Astrocyte of the cerebellum (primary cell): ENCODE measurements around the gene SPATA13.

Source experiments
- DNase-seq: peaks from one replicate; pipeline ENCODE4 v3.0.0-alpha.2; 2011; ENCODE audit warnings: low read depth
- H3K4me3 ChIP-seq: 2 replicates; pipeline ENCODE4 v1.5.1; 2011; ENCODE audit warnings: mild to moderate bottlenecking, low read depth, low read length, moderate library complexity
- in situ Hi-C: cut with HindIII; loops from 2 replicates; pipeline ENCODE4 v1.10.0; 2017; ENCODE audit warnings: low sequenced_read_pairs
- TF ChIP-seq, protein P1 (sequence below): IDR thresholded peaks from 2 replicates; pipeline ENCODE4 v1.5.1; 2012; ENCODE audit warnings: low read length, low read depth, moderate library complexity, mild to moderate bottlenecking; ENCODE audit errors: missing control alignments

Gene SPATA13

DNA sequence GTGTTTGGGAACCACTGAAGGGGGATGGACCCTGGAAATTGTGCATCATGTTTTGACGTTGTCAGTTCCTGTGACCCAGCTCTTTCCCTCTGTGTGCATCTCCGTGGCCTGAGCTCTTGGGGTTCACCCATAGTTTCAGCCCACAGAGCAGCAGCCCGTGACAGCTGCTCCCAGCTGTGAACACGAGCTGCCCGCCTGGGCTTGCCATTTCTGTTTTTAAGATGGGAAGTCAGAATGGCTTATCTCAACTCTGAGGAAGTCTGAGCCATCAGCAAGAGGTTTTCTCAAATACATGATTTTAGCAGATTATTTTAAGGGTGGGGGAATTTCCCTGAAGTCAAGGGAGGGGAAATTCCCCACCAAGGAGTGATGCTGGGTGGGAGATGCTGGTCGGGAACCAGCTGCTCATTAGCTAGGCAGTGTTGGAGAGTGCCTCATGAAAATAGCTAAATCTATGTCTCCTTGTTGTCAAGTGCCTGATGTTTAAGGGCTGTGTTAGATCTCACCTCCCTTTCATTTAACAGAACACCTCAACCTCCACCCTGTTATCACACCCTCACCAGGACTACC lies 114.0 kb downstream of the SPATA13 start:
- TF ChIP-seq, protein P1, sequence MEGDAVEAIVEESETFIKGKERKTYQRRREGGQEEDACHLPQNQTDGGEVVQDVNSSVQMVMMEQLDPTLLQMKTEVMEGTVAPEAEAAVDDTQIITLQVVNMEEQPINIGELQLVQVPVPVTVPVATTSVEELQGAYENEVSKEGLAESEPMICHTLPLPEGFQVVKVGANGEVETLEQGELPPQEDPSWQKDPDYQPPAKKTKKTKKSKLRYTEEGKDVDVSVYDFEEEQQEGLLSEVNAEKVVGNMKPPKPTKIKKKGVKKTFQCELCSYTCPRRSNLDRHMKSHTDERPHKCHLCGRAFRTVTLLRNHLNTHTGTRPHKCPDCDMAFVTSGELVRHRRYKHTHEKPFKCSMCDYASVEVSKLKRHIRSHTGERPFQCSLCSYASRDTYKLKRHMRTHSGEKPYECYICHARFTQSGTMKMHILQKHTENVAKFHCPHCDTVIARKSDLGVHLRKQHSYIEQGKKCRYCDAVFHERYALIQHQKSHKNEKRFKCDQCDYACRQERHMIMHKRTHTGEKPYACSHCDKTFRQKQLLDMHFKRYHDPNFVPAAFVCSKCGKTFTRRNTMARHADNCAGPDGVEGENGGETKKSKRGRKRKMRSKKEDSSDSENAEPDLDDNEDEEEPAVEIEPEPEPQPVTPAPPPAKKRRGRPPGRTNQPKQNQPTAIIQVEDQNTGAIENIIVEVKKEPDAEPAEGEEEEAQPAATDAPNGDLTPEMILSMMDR: no peak
- H3K4me3 ChIP-seq: no peak overlapping the region
- in situ Hi-C loops: no loop called here
- DNase-seq: no peak

DNA sequence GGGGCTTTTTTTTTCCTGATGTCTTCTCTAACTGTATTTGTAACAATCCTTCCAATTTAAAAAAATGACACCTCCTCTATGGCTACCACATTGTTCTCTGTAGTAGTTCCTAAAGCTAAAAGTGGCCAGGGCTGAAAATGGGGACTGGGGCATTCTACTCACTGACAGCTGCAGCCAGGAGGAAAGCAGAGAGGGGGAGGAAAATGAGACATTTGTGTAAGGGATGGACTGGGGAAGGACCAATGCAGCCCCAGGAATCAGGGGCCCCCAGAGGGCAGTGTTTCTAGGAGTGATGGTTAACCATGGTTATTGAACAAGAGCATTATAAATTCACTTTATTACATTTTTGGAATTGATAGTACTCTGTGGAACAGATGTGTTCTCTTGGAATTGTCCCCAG lies 114.5 kb downstream of the SPATA13 start:
- no peak for DNase-seq
- H3K4me3 ChIP-seq: no peak overlapping the region
- in situ Hi-C loops: no loop called here
- TF ChIP-seq, protein P1: no peak

DNA sequence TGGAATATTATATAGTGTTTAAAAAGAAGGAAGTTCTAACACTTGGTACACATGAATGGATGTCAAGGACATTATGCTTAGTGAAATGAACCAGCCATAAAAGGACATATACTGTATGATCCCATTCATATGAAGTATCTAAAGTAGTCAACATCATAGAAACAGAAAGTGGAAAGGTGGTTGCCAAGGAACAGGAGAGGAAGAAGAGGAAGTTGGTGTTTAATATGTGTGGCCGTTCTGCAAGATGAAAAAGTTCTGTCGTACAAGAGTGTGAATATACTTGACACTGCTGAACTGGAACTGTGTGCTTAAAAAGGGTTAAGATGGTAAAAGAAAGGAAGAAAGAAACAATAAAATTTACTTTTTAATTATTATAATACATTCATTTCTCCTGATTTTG lies 115.8 kb downstream of the SPATA13 start:
- TF ChIP-seq, protein P1: no peak
- no peak overlapping the region for H3K4me3 ChIP-seq
- in situ Hi-C loops: no loop called here
- no peak for DNase-seq

DNA sequence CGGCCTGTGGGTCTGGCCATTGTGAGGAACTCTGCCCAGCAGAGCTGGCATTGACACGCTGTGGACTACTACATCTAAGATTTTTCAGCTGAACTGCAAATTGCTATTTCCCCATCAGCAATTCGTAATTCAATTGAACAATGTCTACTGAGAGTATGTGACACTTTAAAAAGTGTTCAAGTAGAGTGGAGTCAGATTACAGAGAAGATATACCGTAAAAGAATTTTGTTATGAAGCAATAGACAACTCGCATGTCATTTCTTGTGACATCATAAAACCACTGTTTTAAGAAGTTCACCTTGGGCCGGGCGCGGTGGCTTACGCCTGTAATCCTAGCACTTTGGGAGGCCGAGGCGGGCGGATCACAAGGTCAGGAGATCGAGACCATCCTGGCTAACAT lies 116.3 kb downstream of the SPATA13 start:
- no peak for DNase-seq
- TF ChIP-seq, protein P1: no peak
- no peak overlapping the region for H3K4me3 ChIP-seq
- in situ Hi-C loops: no loop called here

DNA sequence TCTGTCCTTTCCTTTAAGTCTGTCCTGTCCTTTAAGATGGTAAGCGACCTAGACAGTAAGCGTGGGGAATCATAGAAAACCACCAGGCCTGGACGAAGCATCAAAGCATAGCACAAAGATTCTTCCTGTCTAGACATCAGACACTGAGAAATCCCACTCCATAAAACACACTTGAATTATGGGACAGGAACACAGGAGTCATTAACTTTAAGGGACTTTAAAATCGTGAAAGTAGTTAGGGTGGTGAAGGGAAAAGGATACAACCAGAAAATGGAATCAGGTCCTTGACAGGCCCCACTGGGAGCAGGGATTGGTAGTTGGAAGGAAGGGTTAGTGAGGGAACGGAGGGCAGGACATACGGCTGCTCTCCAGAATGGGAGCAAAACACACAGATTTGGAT lies 117.2 kb downstream of the SPATA13 start:
- in situ Hi-C loops: no loop called here
- TF ChIP-seq, protein P1: no peak
- no peak overlapping the region for H3K4me3 ChIP-seq
- no peak for DNase-seq

DNA sequence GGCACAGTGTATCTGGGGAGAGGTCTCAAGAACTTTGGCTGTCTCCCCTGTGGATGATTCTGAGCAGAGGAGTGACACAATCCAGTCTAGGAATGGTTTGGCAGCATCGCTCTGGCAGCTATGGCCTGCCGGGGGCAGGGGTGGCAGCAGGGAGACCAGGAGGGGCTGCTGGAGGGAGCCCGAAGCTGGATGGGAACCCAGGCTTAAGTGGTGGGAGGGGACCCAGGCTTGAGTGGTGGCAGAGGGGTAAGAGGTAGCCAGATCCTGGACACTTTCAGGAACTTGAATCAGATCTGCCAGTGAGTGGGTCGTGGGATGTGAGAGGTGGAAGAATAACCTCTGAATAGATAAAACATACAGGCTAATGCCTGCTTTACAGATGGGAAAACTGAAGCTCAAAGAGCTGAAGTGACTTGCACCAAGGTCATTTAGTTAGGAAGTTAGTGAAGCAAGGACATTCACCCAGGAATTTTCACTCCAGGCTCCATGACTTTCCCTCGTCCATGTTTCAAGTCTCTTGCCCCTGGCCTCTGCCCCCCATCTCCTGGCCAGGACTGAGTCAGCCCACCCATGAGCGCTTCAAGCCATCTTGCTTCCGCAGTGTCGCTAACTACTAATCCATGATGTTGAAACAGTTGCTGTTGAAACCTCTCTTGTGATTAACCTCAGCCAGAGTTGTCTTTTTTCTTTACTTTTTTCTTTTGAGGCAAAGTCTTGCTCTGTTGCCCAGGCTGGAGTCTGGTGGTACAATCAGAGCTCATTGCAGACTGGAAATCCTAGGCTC lies 119.0 kb downstream of the SPATA13 start:
- in situ Hi-C loops: no loop called here
- TF ChIP-seq, protein P1: no peak
- no peak for DNase-seq
- no peak overlapping the region for H3K4me3 ChIP-seq
